CD4-positive, alpha-beta T cell treated with Interferon alpha-2 for 1 hour (primary cell): ENCODE results near the gene NSF.
"Not testable (repeated sequence)": the region's sequence is repeated elsewhere in the genome, so short reads cannot be mapped to it uniquely, and the experiment has no call there.

Experiments used
- DNase-seq, 2 donors: peaks; one replicate each; pipeline ENCODE4 v3.0.0-alpha.2; 2020 to 2022

The NSF gene

DNA sequence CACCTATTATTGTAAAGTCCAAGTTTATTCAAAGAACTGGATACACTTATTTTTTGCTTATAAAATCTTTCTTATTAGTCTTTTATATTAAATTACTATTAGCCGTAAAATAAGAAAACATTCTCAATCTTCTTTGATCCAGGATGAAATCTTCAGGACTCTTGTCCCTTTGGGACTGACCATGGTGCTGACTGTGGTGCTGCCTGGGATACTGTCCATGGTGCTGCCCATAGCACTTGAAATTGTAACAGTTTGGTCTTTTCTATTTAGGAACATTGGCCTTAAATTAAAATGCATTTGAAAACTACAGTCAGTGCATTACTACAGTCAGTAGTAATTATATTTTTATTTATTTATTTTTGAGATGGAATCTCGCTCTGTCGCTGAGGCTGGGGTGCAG, 41.7 kb downstream of the NSF start:
- DNase-seq: not testable (repeated sequence)

DNA sequence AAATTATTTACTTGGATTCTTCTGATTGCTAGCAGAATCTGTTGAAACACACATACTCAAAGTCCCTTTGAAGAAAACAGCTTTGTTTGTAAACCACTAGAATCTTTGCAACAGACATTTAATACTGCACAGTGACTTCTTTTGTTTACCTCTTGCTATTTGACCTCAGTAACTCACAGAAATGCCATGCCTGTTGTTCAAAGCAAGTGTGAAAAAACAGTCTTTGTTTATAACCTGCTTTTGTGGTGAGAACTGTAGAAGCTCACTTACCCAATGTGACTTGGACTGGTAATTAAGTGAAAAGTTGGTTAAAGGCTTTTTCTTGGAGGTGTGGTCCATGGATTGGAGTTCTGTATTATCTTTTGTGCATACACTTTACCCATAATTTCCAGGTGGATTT, 44.4 kb downstream of the NSF start:
- not testable (repeated sequence) for DNase-seq

DNA sequence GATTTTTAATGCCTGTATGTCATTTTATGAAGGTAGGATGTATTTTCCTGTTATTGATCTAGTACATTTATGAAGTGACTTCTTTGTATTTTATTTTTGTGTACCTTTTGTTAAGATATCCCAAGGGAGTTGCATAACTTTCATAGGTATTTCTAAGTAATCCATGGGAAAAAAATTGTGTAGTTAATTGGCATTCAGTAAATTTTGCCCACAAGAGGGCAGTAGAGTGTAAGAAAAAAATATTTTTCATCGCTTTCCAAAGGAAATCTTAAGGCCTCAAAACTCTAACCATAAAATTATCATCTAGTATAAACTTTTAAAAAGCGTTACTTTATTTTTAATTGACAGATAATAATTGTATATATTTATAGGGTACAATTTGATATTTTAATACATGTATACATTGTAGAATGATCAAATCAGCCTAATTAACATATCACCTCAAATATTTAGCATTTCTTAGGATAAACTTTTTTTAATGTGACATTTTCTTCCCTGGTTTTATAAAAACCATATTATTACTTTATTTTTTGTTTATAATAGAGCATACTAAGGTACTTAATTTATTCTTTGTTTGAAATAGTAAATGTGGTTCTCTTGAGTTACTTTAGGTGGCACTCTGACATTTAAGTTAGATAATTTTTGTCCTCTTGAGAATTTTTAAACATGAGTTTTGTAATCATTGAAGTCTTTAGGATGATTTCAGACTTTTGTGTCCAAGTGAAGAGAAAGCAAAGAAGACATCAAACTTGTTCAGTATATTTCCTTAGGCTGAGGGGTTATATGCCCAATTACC, 51.6 kb downstream of the NSF start:
- peak in 1 of 2 donors; percentile 0 for DNase-seq

DNA sequence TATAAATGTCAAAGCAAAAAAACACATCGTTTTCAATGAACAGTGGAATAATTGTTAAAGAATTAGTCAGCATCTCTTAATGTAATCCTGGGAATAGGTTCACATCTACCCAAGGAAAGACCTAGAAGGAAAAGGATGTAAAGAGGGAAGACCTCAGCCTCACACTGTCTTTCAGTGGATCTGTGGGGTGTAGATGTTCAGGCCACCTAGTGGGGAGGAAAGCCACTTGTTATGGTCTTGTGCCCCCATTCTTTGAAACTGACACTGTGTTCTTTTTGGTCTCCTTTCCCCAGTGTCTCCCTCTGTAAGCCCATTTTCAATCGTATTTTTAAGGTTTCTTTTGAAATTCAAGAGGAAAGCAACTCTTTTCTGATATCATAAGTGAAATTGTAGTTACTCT, 56.8 kb downstream of the NSF start:
- DNase-seq: not testable (repeated sequence)

DNA sequence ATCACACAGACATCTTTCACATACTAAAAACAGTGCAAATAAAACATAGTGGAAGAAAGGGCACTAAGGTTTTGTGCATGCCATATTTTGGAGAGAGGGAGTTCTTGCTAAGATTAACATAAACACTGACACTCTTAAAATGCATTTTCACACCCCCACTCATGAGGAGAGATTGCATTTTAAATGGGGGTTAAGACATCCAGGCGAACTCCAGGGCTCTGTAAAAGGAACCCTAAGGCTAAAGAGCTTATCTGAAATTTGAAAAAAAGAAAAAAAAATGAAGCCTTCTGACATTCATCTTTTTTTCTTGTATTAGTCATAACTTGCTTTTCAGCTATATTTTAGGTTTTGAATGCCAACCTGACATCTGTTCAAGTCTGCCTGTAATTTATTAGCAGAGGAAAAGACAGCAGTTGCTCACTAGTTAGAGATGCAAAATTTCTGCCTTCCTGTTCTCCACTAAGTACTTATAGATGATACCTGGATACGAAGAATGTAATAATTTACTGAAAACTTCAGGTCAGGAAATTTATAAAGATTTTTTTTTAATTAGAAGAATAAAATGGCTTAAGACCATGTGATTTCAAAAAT, 57.3 kb downstream of the NSF start:
- DNase-seq: not testable (repeated sequence)

DNA sequence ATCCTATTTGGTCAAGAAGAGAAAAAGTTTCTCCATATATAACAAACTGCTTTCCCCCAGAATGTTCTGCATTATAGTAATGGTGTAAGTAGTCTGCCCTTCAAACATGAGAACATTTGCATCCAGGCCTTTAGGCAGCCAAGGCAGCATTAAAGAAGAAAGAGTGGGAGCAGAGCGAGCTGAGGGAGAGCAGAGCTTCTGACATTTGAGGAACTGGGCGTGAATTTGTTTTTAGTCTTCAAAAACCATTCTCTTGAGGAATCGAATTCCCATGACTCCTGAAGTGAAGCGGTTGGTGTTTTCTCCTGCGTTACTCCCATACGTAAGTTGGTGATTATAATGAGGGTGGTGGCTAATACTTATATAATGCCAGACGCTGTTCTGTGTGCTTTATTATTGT, 58.8 kb downstream of the NSF start:
- DNase-seq: not testable (repeated sequence)

DNA sequence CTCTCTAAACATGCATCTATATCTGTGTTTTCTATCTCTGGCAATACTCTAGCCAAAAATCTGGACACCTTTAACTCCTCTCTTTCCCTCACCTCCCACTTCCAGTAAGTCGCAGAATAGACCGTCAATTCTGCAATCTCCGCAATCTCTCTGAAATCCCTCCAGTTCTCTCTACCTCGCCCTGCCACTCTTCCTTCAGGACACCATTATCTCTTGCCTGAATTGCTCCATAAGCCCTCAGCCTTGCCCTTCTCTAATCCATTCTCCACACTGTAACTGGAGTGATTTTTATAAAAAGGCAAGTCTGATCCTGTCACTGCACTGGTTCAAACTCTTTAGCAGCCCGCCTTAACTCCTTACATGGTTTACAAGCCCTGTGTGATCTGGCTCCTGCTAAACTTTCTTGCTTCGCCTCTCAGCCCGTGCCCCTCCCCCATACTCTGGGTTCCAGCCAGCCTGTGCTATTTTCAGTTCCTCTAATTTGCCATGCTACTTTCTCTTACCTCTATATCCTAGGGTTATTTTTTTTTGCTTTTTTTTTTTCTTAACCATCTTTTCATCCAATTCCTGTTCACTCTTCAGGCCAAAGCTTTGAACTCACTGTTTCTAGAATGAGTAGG, 61.7 kb downstream of the NSF start:
- not testable (repeated sequence) for DNase-seq

DNA sequence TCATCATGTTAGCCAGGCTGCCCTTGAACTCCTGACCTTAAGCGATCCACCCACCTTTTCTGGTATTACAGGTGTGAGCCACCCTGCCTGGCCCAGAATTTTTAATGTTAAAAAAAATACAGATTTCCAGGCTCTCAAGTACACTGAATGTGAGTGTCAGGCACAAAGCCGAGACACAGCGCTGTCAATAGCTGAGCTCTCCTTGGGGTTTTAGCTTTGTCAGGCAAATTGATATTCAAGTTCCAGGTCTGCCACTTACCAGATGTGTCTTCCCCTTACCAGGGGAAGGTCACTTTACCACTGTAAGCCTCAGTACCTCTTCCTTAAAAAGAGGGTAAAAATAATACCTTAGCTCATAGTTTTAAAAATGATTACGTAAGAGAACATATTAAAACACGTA, 67.8 kb downstream of the NSF start:
- DNase-seq: not testable (repeated sequence)

DNA sequence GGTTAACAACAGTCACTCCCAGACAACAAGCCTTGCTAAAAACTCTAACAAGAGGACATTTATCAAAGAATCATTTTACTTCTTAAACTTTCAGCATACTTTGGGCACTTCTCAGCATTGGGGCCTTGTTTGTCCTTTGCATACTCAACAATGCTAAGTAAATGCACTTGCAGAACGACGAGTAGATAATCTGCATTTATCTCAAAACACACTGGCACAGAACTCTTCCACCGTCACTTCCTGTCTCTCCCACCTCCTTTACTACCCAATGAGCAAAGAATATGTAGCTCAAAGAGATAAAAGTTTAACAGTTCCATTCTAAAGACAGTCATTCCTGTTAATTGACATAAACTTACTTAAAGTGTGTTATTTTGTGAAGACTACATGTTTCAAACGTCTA, 69.2 kb downstream of the NSF start:
- DNase-seq: not testable (repeated sequence)

DNA sequence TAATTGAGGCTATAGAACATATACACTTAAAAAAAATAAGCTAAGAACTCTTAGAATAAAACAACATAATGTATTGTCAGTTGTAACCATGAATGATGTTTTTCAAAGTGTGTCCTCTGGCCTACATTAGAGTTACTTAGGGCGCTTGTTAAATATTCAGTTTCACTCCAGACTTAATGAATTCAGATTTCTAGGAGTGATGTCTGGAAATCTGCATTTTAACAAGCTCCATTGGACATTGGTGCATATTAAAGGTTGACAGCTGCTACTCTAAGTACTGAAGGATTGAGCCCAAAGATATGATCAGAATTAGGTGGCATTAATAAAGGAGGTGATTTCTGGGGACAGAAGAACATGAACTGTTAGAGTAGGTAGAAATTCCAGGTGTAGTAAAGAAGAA, 72.7 kb downstream of the NSF start:
- not testable (repeated sequence) for DNase-seq

DNA sequence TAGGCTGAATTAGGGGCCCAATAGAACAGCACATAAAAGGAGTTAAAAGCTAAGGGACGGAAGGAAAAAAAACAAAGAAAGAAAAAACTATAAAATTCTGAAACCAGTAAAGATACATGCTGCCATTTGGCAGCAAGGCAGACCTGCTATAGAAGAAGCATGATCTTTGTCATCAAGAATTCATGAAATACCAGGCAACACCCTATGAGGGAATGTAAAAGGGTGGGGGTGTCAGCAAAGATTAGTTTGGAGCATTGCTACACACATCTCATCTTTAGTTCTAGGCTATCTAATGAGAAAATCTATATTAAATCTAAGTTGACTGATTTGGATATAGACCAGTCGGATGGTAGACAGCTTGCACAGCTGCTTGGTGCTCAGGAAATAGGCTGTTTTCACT, 73.1 kb downstream of the NSF start:
- DNase-seq: not testable (repeated sequence)

DNA sequence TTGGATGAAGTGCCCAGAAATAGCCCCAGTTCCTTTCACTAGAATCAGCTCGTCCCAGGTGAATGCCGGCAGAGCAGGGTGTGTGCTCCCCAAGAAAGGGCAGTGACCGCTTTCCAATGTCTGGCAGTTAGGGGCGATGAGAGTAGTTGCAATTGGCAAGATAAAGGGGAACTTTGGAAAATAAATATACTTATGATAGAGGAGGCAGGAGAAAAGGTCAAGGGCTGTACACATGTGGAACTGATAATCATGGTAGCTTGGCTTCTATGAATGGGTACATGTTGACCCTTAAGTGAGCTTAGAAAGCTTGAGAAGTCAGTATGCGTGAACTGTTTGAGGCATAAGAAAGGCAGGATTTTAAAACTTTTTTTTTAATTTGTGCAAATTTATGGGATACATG, 75.5 kb downstream of the NSF start:
- DNase-seq: not testable (repeated sequence)

DNA sequence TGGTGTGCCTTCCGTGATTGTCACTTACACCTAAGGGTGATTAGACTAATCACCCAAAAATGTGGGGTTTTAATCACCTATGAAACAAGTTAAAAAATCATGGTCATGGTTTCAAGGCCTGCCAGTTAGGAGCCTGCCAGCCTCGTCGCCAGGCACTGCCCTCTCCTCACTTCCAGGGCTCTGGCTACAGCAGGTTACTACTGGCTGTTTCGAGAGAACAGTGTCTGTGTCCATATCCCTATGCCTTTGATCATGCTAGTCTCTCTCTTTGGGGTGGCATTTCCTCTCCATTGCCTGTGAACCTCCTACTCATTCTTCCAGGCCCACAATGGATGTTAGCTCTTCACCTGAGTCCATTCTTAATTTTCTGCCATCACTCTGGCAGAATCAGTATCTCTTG, 80.3 kb downstream of the NSF start:
- DNase-seq: not testable (repeated sequence)

DNA sequence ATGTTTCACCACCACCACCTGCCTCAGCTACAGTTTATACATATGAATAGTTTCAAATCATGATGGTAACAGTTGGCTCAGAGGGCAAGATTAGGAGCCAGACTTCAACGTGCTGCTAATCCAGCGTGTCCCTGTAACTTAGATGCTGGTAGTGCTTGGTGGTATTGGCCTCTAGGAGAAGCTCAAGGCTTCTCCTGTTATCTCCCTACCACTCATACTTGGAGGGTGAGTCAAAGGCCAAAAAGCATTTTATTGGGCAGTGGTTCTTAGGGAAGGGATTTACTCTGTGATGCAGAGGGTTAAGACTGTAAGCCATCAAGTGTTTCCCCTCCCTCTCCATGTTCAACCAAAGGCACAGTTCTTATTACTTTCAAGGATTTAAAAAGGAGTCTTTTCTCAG, 82.3 kb downstream of the NSF start:
- not testable (repeated sequence) for DNase-seq

DNA sequence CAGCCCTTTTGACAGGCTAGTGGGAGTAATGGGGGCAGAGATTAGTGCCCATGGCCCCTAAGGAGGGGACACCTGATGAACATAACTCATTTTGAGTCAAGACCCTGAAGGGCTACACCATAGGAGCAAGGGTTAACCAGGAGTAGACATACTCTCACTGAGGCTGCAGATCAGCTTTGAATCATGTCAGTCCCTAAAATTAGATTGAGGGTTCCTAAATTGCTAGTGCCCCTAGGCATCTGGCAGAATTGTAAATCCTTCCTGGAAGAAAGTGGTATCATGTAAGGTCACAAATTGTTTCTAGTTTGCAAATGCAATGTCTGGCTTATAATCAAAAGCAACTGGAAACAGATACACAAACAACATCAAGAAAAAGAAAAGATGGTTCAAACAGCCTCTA, 87.3 kb downstream of the NSF start:
- not testable (repeated sequence) for DNase-seq

DNA sequence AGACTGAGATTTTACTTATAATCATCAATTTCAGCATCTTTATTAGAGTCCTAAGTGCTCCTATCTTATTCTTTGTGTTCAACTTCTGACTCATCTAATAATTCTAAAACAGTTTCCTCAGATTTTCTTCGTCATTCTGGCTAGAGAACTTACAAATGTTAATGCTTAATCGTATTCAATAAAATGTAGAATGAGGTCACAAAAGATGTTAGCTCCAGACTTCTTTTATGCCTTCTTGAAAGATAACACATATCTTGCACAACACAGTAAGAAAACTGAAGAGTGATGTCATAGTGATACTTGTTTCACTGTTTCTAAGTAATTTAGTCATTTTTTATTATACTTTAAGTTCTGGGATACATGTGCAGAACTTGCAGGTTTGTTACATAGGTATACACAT, 93.2 kb downstream of the NSF start:
- not testable (repeated sequence) for DNase-seq

DNA sequence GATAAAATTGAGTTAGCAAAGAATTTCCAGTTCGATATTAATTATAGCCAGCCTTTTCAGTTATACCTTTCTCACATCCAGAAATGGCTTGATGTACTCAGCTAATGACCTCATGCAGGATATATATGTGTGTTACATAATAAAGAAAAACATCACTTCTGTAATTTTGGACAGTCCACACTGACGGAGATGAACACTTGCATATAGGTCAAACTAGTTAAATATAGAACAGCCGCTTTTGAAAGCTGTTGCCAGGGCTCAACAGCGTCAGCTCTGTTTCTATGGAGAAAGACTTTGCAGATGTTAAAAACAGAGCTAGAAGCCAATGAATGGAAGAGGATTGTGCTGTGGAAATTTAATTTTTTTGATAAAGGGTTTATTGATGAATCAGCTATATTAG, 94.8 kb downstream of the NSF start:
- not testable (repeated sequence) for DNase-seq

DNA sequence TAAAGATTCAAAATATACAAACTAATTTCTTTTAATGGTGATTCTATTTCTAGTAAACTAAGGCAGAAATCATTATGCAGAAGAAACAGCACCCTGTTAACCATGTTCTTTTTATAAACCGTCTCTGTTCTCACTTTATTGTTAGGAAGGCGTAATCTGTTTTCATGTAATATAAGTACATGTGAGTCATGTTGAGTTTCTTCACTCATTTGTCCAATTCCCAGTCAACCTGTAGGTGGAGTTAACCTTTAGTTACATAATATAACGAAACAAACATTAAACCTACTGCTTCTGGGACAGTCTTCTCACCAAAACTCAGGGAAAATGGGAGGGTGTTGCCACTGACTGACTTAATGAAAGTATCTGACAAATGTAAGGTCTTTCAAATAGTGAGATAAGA, 101.7 kb downstream of the NSF start:
- not testable (repeated sequence) for DNase-seq

DNA sequence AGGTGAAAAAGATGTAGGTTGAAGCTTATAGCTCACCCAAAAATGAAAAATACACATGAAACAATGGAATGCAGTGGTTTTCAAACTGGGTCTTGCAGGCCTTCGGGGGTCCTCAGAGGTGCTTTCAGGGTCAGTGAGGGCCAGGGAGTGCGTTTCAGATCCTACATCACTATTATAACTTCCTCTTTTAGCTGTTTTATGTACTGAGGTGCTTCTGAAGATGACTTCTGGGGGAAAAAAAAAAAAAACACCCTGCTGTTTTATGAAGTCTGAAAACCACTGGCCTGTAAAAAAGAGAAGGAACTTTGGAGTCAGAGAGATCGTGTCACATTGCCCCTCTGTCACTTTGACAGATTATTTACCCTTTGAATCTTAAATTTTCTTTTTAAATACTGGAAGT, 102.8 kb downstream of the NSF start:
- not testable (repeated sequence) for DNase-seq

DNA sequence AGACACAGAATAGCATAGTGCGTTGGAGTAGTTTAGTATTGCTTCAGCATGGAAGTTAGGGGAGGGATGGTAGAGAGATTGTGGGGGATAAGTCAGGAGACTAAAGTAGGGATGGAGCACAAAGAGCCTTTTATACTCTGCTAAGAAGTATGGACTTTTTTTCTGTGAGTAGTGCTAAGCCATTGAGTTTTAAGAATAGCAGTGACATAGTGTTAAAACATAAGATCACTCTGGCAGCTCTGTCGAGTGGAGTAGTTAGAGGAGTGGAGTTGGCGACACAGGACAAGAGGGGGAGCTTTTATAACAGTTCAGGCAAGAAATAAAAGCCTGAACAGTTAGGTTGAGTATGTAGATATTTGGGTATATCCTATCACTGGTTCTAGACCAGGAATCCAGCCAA, 106.1 kb downstream of the NSF start:
- DNase-seq: not testable (repeated sequence)

DNA sequence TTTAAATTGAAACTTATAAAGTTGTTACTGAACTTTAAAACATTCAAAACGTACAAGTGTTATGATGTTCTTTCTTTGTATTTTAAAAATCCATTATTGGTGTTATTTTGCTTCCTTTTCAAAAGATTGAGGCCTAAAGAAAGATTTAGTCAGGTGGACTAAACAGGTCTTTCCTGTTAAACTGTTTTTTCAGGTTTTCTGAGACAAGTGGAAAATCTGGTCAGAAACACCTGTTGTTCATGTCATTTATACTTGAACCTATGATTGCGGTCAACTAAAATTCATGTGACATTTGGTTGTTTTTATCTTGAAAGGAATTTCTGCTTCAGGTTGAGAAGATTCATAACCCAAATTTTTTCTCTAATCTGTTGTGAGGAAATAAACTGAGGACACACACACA, 108.5 kb downstream of the NSF start:
- not testable (repeated sequence) for DNase-seq

DNA sequence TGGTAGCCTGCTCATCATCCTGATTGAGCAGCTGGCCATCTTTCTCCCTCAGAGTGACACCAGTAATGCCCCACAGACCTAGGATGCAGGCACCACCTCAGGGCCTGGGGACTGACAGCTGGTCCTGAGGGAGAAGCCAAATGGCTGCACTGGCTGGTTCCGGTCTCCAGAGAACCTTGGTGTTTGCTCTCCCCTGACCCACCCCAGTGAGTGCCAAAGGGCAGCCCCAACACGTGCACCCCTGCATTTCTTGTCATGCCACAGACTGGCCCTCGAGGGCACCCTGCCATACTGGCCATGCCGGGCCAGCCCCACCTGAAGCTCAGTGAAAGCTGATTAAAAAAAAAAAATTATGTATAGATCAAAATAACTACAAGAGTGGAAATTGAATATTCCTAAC, 127.5 kb downstream of the NSF start:
- DNase-seq: no peak

DNA sequence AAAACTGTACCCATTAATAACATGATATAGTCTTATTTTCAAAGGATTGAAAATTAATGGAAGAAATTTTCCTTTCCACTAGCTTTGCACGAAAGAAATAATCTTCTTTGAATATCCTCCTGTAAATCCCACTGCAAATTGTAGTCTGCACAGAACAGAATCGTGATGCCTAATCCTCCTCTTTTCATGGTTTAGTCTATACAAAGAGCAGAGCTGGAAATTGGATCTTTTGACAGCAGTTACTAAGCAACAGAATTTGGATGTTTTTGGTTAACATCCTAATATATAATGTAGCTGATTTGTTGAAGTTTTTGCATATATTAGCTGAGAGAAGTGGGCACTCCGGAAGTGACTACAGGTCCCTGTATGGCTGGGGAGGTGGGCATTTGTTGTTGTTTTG, 129.4 kb downstream of the NSF start:
- DNase-seq: no peak

DNA sequence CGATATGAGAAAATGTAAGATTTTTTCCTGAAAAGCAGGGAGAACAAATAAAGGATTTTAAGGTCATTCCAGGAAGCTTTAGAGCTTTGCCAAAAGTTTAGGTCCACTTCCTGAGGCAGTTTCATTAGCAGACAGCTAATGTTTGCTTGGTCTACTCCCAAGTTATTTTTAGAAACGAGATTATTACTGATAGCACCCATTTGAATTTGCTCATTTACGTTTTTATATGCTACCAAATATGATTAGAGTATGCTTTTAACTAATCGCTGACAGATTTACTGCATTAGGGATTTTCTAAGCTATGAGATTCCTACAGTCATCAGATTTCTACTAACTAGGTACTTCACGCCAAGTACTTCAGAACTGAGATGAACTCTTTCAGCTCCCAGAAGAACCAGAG, 129.9 kb downstream of the NSF start:
- DNase-seq: no peak
